Heart left ventricle (tissue), 13 donors: ENCODE results near the gene PRICKLE2.

ENCODE experiments used
- POLR2A ChIP-seq, 2 donors: fragments of 450-650 bp; IDR thresholded peaks; one replicate each; pipeline ENCODE4 v1.6.1; 2017; ENCODE audit warnings: antibody characterized with exemption in 2 of 2, mild to moderate bottlenecking in 2 of 2, moderate library complexity in 2 of 2
- TF ChIP-seq, protein P1 (sequence below), 12 donors: fragments of 200-600 bp; sonication (generic) in 4 of 12; IDR thresholded peaks; one replicate each; pipeline versions ENCODE4 v1.5.0 to v1.8.0; 2018 to 2022; ENCODE audit warnings: antibody characterized with exemption in 12 of 12, mild to moderate bottlenecking in 5 of 12
- donor health status: ischemic (EF 13 %, LVEDD 7.1; RV severe dilation, severe dysfunction).
- donor health status: DM: no; HTN: yes; CAD: no.
- donor health status: DM: no; HTN: no; CAD: no.
- donor health status: ischemic (EF 25% LVEDD 6.9; RV normal size, moderate dysfunction).
- donor health status: ischemic (EF 25% LVEDD 5.7; RV mildly dilated, moderate dysfunction).
- donor health status: ischemic (EF 35%, LVEDD 5.7; RV mildly dilated, moderate dysfunction).
- donor health status: nonischemic (EF 11% LVEDD 7.7; RV severe dilation, severe dysfunction).
- donor health status: DM: yes; HTN: yes; CAD: no.
- donor health status: PGD.
- donor health status: ischemic (EF 29% LVEDD 5.4; RV normal size, mild dysfunction).
- donor health status: nonischemic (EF 23%, LVEDD 6.1; RV moderate dilation, normal function).

DNA sequence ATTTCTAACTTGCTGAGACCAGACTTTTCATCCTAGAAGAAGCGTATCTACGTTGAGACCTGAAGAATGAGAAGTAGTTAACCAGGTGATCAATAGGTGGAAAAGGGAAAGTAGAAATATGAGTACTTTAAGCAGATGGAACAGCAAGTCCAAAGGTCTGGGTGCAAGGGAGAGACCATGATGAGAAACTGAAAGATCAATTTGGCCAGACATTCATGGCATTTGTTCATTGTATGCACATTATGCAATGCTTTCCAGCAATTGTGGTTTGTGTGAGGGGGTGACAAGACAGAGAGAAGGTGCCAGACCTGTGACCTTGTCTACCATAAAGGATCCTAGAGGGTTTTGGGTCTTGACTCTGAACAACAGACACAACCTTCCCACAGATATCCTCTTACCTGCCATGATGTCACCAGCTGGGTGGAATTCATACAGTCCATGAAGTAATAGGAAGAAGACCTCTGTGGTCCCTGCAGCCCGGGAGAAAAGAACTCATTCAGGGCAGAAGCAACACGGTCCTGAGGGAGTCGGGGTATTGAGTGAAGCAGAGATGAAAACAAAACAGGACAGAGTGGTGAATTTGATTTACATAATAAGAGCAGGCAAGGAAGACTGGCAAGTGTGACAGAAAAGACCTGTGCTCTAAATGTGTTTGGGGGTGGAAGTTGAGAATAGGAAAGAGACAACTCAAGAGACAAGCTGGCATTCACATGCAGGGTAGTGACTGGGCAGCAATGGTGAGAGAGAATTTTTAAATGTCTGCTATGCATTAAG, 138.6 kb downstream of the PRICKLE2 start:
- TF ChIP-seq, protein P1, sequence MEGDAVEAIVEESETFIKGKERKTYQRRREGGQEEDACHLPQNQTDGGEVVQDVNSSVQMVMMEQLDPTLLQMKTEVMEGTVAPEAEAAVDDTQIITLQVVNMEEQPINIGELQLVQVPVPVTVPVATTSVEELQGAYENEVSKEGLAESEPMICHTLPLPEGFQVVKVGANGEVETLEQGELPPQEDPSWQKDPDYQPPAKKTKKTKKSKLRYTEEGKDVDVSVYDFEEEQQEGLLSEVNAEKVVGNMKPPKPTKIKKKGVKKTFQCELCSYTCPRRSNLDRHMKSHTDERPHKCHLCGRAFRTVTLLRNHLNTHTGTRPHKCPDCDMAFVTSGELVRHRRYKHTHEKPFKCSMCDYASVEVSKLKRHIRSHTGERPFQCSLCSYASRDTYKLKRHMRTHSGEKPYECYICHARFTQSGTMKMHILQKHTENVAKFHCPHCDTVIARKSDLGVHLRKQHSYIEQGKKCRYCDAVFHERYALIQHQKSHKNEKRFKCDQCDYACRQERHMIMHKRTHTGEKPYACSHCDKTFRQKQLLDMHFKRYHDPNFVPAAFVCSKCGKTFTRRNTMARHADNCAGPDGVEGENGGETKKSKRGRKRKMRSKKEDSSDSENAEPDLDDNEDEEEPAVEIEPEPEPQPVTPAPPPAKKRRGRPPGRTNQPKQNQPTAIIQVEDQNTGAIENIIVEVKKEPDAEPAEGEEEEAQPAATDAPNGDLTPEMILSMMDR (IDR thresholded peaks at IDR 0.05), result no peak
- no peak for TF ChIP-seq POLR2A (IDR thresholded peaks at IDR 0.05)
